Right renal pelvis (tissue), 4 donors: Measurements from ENCODE around the gene GORASP2. TPM values are rescaled to one million over a fixed set of nuclear protein-coding genes. Genes with fewer than 3 reads are reported as not detected.

Source experiments
- DNase-seq, 4 donors: peaks; one replicate each; pipeline ENCODE4 v3.0.0-alpha.2; 2013; ENCODE audit warnings: low read depth in 4 of 4, low spot score in 3 of 4, missing footprints in 1 of 4
- polyA plus RNA-seq, 4 donors: library from polyadenylated mRNA; unstranded; fragments of 120-200 nt; gene quantifications; one replicate each; pipeline ENCODE4 v1.2.1, GENCODE V29; 2013; ENCODE audit not compliant: insufficient read length in 4 of 4

GORASP2 gene
- polyA plus RNA-seq, 4 donors, result 79.4 to 96.5 (median 93.8) TPM

- no peak for DNase-seq
Observed at GRCh38 chr2:170991398-170992182, 62.5 kb downstream of the GORASP2 start.

DNA sequence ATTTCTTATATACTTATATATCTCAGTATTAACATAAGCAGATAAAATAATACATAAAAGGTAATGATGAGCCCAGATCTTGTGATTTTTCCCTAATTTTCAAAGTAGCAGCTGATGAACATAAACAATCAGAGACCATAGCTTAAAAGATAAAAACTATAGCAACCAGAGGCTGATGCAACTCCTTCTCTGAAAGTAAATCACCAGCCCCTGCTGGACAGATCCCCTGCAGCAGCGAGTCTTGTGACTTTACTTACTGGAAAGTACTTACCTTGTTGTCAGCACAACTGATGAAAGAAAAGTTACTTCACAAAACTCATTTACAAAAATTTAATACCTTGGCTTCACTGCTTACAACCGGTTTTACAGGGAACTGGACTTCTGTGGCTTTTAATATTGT is 67.3 kb downstream of the GORASP2 start:
- DNase-seq, result no peak

GRCh38 chr2:170997893-170998597 is 69.0 kb downstream of the GORASP2 start:
- DNase-seq, result no peak

DNA sequence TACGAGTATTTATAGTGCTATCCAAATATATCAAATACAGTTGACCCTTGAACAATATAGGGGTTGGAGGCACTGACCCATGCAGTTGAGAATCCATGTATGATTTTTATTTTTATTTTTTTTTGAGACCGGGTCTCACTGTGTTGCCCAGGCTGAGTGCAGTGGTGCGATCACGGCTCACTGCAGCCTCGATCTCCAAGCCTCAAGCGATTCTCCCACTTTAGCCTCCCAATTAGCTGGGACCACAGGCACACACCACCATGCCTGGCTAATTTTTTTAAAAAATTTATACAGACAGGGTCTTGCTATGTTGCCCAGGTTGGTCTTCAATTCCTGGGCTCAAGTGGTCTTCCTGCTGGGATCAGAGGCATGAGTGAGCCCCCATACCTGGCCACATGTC is 70.6 kb downstream of the GORASP2 start:
- DNase-seq, result no peak

- no peak for DNase-seq
Observed at GRCh38 chr2:171004363-171004762, 75.3 kb downstream of the GORASP2 start.

DNA sequence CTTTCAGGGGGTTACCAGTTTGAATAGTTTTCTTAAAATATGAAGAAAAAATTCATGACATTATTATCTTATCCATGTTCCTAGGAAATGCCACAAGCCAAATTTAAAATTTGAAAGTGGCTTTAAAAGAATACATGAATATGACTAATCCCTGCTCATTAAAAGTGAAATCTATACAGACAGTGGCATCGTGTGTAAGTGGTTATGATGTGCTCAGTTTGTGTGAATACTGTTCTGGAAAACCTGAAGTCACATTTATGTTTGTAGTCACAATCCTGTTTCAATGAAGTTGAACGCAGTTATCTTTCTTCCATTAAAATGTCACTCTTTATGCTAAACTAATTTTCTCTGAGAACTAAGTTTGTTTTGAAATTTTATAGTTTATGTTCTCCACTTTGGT is 75.8 kb downstream of the GORASP2 start:
- DNase-seq, result no peak

DNA sequence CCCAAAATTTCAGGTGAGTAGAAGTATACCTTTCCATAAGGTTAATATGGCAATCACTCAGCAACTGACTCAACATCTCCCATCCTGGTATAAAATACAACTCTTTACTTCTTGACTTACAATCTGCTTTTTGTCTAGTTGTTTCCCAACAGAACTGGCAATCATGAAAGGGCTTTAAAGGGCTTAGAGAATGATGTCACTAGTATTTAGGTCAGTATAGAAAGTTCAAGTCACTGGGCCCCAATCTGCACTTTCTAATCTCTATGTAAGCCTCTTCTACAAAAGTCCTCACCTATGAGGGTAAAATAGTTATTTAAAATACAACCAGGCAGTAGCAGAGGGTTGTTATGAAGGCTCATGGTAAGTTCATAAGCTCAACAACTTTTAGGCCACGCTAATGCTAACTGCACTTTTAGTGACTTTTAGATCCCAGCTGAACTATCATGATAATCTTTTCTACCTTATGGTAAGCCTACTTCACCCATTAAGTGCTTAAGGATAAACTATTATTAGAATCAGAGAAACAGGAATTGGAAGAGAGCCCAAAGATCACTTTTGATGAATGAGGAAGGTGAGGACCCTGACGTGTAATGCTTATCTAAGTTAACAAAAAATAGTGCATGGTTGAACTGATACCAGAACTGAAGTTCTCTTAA is 79.6 kb downstream of the GORASP2 start:
- no peak for DNase-seq

DNA sequence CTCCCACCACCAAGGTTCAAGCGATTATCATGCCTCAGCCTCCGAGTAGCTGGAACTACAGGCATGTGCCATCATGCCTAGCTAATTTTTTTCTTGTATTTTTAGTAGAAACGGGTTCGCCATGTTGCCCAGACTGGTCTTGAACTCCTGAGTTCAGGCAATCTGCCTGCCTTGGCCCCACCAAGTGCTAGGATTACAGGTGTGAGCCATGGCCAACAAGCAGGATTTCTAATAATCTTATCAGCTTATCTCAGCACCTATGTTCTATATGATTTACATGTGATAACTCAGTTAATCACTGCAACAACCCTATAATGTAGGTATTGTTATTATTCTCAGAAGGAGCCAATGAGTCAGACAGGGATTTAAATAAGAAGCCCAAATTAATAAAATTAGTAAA is 80.3 kb downstream of the GORASP2 start:
- DNase-seq, result no peak

GRCh38 chr2:171013851-171014250 is 84.8 kb downstream of the GORASP2 start:
- DNase-seq, result no peak

GRCh38 chr2:171016125-171016524 is 87.1 kb downstream of the GORASP2 start:
- no peak for DNase-seq

Other genes with a start within 250 kb of the GORASP2 start
- under 1 TPM; 0.22 to 0.75 (median 0.54) TPM for gene SP5, start 213.9 kb upstream of the GORASP2 start, polyA plus RNA-seq
- 1 to 10 TPM; 1.7 to 3.0 (median 2.2) TPM for gene ERICH2, start 158.9 kb upstream of the GORASP2 start, polyA plus RNA-seq
- 1 to 10 TPM in 1 of 4 donors, under 1 TPM in 3; 0.90 to 1.1 (median 0.94) TPM for gene GAD1, start 112.4 kb upstream of the GORASP2 start, polyA plus RNA-seq
- 10 to 100 TPM; 41.5 to 59.6 (median 58.6) TPM for gene TLK1, start 231.6 kb downstream of the GORASP2 start, polyA plus RNA-seq